Activated gamma-delta T cell treated with Interleukin-2 at 50 U/mL for 16 hours (primary cell): Measurements from ENCODE around the gene HNF4A.

Source experiments
- DNase-seq: peaks from one replicate; pipeline ENCODE4 v3.0.0-alpha.2; 2020

Gene HNF4A

GRCh38 chr20:44406572-44407137 is 51.2 kb downstream of the HNF4A start:
- DNase-seq = no peak

- no peak for DNase-seq
Observed at GRCh38 chr20:44407402-44408184, 52.1 kb downstream of the HNF4A start.

- no peak for DNase-seq
Observed at GRCh38 chr20:44409132-44409600, 53.7 kb downstream of the HNF4A start.

GRCh38 chr20:44410583-44411019 is 55.1 kb downstream of the HNF4A start:
- no peak for DNase-seq

GRCh38 chr20:44411020-44411756 is 55.7 kb downstream of the HNF4A start:
- no peak for DNase-seq

GRCh38 chr20:44411757-44412401 is 56.4 kb downstream of the HNF4A start:
- no peak for DNase-seq

GRCh38 chr20:44412402-44413144 is 57.1 kb downstream of the HNF4A start:
- DNase-seq = no peak

GRCh38 chr20:44413575-44414345 is 58.3 kb downstream of the HNF4A start:
- no peak for DNase-seq

- DNase-seq = no peak
Observed at GRCh38 chr20:44414346-44414714, 58.8 kb downstream of the HNF4A start.

GRCh38 chr20:44414808-44415207 is 59.3 kb downstream of the HNF4A start:
- DNase-seq = no peak

GRCh38 chr20:44415833-44416715 is 60.6 kb downstream of the HNF4A start:
- no peak for DNase-seq

- DNase-seq = no peak
Observed at GRCh38 chr20:44418069-44418905, 62.8 kb downstream of the HNF4A start.

- no peak for DNase-seq
Observed at GRCh38 chr20:44419131-44419844, 63.8 kb downstream of the HNF4A start.

GRCh38 chr20:44420497-44420896 is 65.0 kb downstream of the HNF4A start:
- no peak for DNase-seq

GRCh38 chr20:44422083-44422482 is 66.6 kb downstream of the HNF4A start:
- no peak for DNase-seq

- DNase-seq = no peak
Observed at GRCh38 chr20:44423480-44423879, 68.0 kb downstream of the HNF4A start.

- DNase-seq = no peak
Observed at GRCh38 chr20:44424039-44424495, 68.6 kb downstream of the HNF4A start.

- no peak for DNase-seq
Observed at GRCh38 chr20:44425923-44426322, 70.4 kb downstream of the HNF4A start.
